Glutamatergic neuron (in vitro differentiated cells): Measurements from ENCODE around the gene CRYGA. TPM values are rescaled to one million over a fixed set of nuclear protein-coding genes. Genes with fewer than 3 reads are reported as not detected.
"Not testable (repeated sequence)": the region's sequence is repeated elsewhere in the genome, so short reads cannot be mapped to it uniquely, and the experiment has no call there.

Experiments used
- DNase-seq: peaks from one replicate; pipeline ENCODE4 v3.0.0; 2022
- H3K27ac Mint-ChIP-seq: one replicate; pipeline ENCODE4 v1.8.0; 2020; ENCODE audit warnings: mild to moderate bottlenecking, mixed read lengths, inconsistent platforms; ENCODE audit not compliant: unreplicated experiment
- H3K27me3 Mint-ChIP-seq: one replicate; pipeline ENCODE4 v1.8.0; 2020; ENCODE audit warnings: mild to moderate bottlenecking, moderate library complexity, mixed read lengths, inconsistent platforms; ENCODE audit not compliant: unreplicated experiment
- H3K36me3 Mint-ChIP-seq: one replicate; pipeline ENCODE4 v1.8.0; 2020; ENCODE audit warnings: mild to moderate bottlenecking, mixed read lengths, inconsistent platforms; ENCODE audit not compliant: unreplicated experiment
- H3K4me1 Mint-ChIP-seq: one replicate; pipeline ENCODE4 v1.8.0; 2020; ENCODE audit warnings: mild to moderate bottlenecking, low read depth, mixed read lengths, inconsistent platforms; ENCODE audit not compliant: unreplicated experiment
- H3K4me3 Mint-ChIP-seq: one replicate; pipeline ENCODE4 v1.8.0; 2020; ENCODE audit warnings: mild to moderate bottlenecking, mixed read lengths, inconsistent platforms; ENCODE audit not compliant: unreplicated experiment
- H3K9me3 Mint-ChIP-seq: one replicate; pipeline ENCODE4 v1.8.0; 2020; ENCODE audit warnings: mild to moderate bottlenecking, moderate library complexity, mixed read lengths, inconsistent platforms; ENCODE audit not compliant: unreplicated experiment
- CTCF ChIP-seq: fragments of 200-600 bp; sonication (generic); IDR thresholded peaks from one replicate; pipeline ENCODE4 v1.5.0; 2021; ENCODE audit not compliant: partially characterized antibody, unreplicated experiment
- total RNA-seq: library from RNA; stranded (reverse); fragmentation: NEBNext Ultra II Directional; extraction: Animal tissue kit (Norgen Biotek cat#: 25700); gene quantifications from one replicate; pipeline ENCODE4 v1.2.1, GENCODE V29; 2021; ENCODE audit not compliant: unreplicated experiment

CRYGA gene
- total RNA-seq, 1 donor from 2014 or later, result not detected

- peaks cover 3% of the 10 kb centered on the region for H3K27me3 Mint-ChIP-seq
- H3K9me3 Mint-ChIP-seq, result peaks cover 3% of the 10 kb centered on the region
- no peak overlapping the region for H3K27ac Mint-ChIP-seq
- H3K36me3 Mint-ChIP-seq, result no peaks in the 10 kb centered on the region
- no peak for TF ChIP-seq CTCF
- H3K4me3 Mint-ChIP-seq, result no peak overlapping the region
- H3K4me1 Mint-ChIP-seq, result no peaks in the 10 kb centered on the region
- no peak for DNase-seq
Observed at GRCh38 chr2:208142925-208143799, 20.2 kb downstream of the CRYGA start.

- no peak overlapping the region for H3K4me3 Mint-ChIP-seq
- peaks cover 2% of the 10 kb centered on the region for H3K27me3 Mint-ChIP-seq
- H3K4me1 Mint-ChIP-seq, result no peaks in the 10 kb centered on the region
- no peak for TF ChIP-seq CTCF
- H3K27ac Mint-ChIP-seq, result no peak overlapping the region
- H3K9me3 Mint-ChIP-seq, result peaks cover 4% of the 10 kb centered on the region
- H3K36me3 Mint-ChIP-seq, result peaks cover 7% of the 10 kb centered on the region
- no peak for DNase-seq
Observed at GRCh38 chr2:208142240-208142924, 21.0 kb downstream of the CRYGA start.

GRCh38 chr2:208139447-208139846 is 23.9 kb downstream of the CRYGA start:
- H3K9me3 Mint-ChIP-seq, result peaks cover 4% of the 10 kb centered on the region
- TF ChIP-seq CTCF, result no peak
- DNase-seq, result no peak
- peaks cover 12% of the 10 kb centered on the region for H3K36me3 Mint-ChIP-seq
- H3K27me3 Mint-ChIP-seq, result peaks cover 2% of the 10 kb centered on the region
- H3K4me3 Mint-ChIP-seq, result no peak overlapping the region
- H3K27ac Mint-ChIP-seq, result no peak overlapping the region
- H3K4me1 Mint-ChIP-seq, result no peaks in the 10 kb centered on the region

- not testable (repeated sequence) for H3K27ac Mint-ChIP-seq, DNase-seq, H3K4me3 Mint-ChIP-seq, H3K9me3 Mint-ChIP-seq, H3K4me1 Mint-ChIP-seq, H3K27me3 Mint-ChIP-seq
- H3K36me3 Mint-ChIP-seq, result peaks cover 12% of the 10 kb centered on the region
Observed at GRCh38 chr2:208138334-208138733, 25.1 kb downstream of the CRYGA start.

GRCh38 chr2:208136716-208137094 is 26.7 kb downstream of the CRYGA start:
- H3K27ac Mint-ChIP-seq, result no peak overlapping the region
- peaks cover 12% of the 10 kb centered on the region for H3K36me3 Mint-ChIP-seq
- no peak overlapping the region for H3K4me3 Mint-ChIP-seq
- H3K4me1 Mint-ChIP-seq, result no peaks in the 10 kb centered on the region
- no peak for TF ChIP-seq CTCF
- DNase-seq, result no peak
- peaks cover 4% of the 10 kb centered on the region for H3K9me3 Mint-ChIP-seq
- peaks cover 2% of the 10 kb centered on the region for H3K27me3 Mint-ChIP-seq
